Activated CD8-positive, alpha-beta memory T cell treated with anti-CD3 and anti-CD28 coated beads for 4 hours (primary cell): ENCODE measurements around the gene MYO1C.
A peak's percentile ranks its signal among the peaks of the same experiment; 100 is the strongest.
"Not testable (repeated sequence)": the region's sequence is repeated elsewhere in the genome, so short reads cannot be mapped to it uniquely, and the experiment has no call there.

Experiments
- DNase-seq, 2 donors: peaks; one replicate each; pipeline ENCODE4 v3.0.0-alpha.2; 2020; ENCODE audit warnings: low read depth in 2 of 2

Gene MYO1C

DNA sequence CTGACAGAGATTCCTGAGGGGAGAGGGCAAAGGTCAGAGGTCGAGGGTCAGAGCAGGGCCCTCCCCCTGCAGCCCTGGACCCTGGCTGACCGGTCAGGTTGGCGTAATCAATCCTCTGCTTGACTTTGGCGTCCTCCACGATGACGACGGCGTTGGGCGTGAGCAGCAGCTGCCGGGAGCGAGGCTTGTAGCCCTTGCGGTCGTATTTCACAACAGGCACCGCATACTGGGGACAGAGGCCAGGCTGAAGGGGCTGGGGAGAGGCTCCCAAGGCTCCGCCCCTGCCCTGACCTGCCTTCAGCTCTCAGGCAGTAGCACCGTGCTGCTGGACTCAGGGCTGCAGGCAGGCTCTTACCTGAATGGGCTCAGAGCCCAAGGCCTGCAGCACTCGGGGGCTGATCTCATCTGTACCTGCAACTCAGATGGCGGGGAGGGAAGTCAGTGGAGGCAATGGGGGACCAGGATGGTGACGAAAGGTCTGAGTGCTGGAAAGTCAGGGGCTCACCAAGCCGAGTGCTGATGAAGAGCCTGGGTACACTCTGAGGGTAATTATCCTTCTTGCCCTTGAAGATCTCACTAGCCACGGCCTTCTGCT, 24.5 kb downstream of the MYO1C start:
- DNase-seq = no peak

DNA sequence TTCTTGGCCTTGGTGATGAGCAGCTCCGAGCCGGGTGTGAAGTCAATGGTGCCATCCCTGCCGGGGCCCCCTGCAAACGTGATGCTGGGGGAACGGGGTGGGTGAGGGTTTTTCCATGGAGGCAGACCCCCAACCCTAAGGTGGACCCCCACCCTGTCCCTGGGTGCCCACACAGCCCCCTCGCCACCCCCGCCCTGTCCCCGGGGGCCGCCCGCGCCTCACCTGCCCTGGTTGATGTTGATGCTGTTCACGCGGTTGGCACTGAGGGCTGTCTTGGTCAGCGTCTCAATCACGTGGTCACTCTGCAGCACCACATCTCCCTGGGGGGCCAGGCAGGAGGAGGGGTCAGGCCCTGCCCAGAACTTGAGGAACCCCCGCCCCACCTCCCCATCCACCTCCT, 25.2 kb downstream of the MYO1C start:
- DNase-seq = no peak

DNA sequence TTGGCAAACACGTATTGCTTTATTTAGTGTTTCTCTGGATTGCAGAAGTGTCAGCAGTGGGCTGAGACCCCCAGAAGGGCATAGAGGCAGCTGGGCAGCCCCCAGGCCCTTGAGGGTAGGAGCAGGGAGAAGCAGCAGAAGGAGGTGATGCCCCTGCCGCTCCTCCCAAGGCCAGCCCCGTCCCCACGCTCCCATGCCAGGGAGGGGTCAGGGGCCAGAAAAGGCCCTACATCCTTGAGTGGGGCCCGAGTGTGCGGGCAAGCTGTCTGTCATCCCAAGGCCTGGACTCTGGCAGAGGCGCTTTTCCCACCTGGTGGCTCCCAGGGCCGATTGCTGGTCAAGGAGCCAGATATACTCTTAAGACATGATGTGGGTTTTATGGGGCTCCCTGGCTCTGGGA, 28.3 kb downstream of the MYO1C start:
- DNase-seq = no peak

DNA sequence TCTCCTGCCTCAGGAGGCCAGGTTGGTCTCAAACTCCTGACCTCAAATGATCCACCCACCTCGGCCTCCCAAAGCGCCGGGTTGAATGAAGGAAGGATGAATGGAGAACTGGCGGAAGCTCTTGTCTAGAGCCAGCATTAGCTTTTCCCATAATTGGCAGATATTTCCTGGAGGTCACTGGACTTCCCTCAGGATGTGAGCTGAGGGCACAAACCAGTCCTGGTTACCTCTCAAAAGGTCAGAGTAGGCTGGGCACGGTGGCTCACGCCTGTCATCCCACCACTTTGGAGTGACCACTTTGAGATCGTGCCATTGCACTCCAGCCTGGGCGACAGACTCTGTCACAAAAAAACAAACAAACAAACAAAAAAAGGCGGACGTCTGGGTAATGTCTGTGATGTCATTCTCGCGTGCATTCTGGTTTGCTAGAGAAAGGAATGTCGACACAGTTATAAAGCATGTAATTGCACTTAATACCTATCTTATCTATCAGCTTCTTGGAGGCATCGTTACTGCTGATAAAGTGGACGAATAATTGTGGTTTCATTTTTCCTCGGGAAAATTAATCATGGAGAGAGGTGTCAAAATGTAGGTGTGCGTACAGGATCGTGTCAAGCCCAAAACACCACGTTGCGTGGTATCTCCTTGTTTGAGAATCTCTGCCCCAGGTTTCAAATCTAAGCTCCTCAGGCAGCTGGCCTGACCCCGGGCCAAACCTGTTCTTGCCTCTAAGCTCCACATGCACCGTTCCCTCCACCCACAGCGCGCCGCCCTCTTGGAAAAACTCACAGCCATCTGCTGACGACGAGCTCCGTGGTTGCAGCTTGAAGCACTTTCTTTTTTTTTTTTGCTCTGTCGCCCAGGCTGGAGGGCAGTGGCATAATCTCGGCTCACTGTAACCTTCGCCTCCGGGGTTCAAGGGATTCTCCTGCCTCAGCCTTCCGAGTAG, 30.0 kb downstream of the MYO1C start:
- no peak for DNase-seq

DNA sequence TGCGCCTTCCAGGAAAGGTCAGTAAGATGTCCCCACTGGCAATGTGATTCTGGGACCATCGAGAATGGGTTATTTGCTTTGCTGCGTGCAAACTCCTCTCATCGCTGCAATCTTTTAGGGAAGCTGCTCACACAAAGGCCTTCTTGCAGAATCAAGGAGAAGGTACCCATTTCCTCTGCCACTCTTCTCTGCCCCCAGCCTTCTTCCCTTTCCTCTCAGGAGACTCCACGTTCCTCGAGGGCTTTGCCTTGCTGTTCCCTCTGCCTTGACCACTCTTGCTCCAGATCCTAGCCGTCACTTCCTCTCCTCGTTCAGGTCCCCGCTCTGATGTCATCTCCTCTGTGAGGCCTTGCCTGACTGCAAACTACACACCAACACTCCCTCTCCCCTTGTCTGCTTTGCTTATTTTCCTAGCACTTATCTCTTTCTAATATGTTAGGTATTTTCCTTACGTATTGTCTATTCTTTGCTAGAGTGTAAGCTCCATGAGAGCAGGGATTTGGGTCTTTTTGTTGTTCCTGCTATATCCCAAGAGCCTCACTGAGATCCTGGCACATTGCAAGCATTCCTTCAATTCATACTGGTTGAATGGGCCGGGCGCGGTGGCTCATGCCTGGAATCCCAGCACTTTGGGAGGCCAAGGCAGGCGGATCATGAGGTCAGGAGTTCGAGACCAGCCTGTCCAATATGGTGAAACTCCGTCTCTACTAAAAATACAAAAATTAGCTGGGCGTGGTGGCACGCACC, 31.1 kb downstream of the MYO1C start:
- DNase-seq = no peak

DNA sequence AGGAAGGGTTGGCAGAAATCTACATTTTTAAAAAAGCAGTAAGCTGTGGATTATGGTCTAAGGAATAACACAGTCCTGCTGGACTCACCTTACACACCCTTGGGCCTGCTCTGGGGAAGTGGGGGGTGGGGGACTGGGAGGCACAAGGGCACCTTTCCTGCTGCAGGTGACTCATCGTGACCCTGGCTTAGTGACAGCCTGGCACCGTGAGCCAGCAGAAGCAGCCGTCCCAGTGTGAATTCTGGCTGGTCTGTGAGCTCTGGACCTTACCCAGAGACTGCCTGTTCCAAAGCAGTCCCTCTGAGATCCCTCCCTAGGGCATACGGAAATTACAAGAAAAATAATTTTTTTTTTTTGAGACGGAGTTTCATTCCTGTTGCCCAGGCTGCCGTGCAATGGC, 32.3 kb downstream of the MYO1C start:
- no peak for DNase-seq

DNA sequence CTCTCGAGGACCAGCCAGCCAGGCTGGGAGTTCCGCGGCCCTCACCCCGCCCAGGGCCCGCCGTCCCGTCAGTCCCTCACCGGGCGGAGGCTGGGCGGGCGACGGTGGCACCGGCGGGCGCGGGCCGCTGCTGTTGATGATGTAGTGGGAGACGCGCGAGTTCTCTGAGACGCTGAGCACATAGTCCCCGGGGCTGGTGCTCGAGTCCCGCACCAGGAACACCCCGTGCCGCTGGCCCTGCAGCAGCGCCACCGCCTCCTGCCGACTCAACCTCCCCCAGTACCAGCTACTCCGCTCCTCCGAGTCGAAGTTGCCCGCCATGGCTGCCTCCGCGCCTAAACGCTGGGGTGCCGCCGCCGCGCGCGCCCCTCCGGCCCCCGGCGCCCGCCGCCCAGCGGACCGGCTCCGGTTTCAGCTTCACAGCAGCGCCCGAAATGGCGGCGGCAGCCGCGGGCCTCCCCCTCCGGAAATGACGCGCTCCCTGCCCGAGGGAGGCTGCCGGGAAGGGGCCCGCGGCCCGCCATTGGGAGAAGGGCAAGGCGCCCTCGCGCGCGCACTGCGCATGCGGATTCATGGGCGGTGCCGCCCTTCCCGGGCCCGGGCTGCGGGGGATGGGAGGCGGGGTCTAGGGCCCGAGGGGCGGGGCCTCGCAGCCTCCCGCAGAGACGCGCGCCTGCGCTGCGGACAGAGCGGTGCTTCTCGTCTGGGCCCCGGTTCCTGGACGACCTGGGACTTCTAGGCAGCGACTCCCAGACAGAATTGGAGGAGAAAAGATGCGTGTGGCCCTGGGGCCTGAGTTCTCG, 36.5 kb downstream of the MYO1C start, which contains the start of gene CRK:
Gene CRK (minus strand): TSS at position 436 of the 803 bp plus-strand sequence. CDS start 115 bp downstream, at position 321.
- DNase-seq = peak; percentile 95 to 96

DNA sequence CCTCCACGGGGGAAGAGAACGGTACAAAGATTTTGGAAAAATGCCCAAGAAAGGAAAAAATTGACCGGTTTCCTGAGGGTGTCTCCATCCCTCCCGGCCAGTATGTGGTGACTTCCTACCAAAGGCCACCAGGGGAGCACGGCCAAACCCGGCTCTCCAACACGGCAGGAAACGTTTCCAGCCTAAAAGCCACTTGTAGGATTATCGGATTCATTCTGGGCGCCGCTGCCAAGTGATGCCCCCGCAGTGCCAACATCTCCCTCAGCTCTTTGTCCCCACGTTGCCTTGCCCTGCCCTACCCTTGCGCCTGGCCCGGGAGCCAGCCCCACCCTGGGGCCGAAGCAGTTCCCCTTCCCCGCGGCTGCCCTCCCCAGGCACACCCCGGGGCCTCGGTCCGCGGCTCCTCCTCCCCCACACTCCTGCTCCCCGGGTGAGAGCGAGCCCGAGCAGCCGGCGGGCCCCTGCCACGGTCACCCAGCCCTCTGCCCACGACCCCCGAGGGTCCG, 37.1 kb downstream of the MYO1C start:
- DNase-seq = peak in 1 of 2 donors; percentile 6

DNA sequence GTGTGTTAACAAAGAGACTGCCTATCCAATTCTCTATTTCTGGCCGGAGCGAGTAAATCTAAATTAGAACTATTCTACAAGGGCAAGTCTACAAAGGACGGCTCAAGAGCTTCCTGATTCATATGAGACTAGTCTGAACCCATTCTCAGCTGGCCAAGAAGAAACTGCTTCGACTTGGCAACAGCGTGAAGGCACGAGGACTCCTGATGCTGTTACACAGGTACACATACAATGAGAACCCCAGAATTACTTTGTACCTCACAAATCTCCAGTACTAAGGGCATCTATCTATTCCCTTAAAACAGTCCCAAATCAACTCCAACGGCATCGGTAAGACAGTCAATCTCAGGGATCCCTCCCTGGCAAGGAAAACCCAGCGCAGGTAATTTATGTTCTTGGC, 37.9 kb downstream of the MYO1C start:
- no peak for DNase-seq

DNA sequence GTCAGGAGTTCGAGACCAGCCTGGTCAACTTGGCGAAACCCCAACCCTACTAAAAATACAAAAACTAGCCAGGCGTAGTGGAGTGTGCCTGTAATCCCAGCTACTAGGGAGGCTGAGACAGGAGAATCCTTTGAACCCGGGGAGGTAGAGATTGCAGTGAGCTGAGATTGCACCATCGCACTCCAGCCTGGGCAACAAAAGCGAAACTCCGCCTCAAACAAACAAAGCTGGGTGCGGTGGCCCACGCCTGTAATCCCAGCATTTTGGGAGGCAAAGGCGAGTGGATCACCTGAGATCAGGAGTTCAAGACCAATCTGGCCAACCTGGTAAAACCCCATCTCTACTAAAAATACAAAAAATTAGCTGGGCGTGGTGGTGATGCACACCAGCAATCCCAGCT, 38.8 kb downstream of the MYO1C start:
- not testable (repeated sequence) for DNase-seq

DNA sequence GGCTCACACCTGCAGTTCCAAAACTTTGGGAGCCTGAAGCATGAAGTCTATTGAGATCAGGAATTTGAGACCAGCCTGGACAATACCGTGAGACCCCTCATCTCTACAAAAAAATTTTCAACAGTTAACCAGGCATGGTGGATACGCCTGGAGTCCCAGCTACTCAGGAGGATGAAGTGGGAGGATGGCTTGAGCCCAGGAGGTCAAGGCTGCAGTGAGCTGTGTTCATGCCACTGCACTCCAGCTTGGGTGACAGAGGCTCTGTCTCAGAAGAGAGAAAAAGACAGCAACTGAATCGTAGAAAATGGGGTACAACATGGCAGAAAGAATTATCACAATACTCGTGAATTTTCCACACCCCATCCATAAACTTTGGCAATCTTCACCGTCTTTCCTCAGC, 39.6 kb downstream of the MYO1C start:
- DNase-seq = no peak

DNA sequence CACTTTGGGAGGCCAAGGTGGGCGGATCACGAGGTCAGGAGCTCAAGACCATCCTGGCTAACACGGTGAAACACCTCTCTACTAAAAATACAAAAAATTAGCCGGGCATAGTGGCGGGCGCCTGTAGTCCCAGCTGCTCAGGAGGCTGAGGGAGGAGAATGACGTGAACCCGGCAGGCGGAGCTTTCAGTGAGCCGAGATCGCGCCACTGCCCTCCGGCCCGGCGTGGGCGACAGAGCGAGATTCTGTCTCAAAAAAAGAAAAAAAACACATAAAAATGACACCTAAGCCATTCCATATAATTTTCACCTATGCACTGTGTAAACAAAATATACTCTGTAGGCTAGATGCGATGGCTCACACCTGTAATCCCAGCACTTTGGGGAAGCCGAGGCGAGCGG, 42.2 kb downstream of the MYO1C start:
- not testable (repeated sequence) for DNase-seq

DNA sequence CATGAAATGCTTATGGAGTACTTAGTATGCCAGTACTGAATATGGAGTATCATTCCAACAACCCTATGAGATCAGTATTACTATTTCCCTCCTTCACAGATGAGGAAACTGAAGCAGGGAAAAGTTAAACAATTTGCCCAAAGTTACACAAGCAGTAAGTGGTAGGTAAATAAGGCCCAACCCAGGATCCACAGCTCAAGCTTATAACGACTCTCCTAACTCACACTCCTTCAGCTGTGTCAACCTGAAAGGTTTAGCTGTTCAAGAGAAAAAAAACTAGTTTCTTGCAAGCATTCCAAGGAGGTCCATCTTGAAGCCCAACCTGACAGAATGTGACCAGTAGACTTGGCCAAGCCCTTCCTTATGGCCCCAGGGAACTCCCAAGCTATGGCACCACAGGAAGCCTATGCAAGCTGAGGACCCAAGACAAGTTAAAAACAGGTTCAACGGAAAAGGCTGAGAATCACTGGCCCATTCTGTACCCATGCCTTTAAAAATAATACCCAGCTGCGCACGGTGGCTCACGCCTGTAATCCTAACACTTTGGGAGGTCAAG, 43.0 kb downstream of the MYO1C start:
- DNase-seq = no peak

DNA sequence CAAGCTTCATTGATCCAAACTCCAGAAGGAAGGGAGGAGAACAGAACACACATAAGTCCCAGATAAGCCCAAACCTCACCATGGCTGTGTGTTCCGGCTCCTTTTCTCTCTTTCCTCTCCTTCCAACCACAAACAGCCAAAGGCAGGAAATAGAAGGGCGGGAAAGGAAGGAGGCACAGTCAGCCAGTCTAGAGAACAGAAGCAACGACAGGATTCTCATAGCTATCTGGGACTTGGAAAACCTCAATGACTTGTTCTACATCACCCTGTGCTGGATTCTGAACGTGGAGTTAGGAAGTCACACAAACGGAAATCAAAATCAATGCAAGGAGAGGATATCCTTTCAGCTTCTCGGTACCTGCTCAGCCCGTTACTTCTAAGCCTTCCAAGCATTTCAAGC, 45.4 kb downstream of the MYO1C start:
- DNase-seq = no peak

DNA sequence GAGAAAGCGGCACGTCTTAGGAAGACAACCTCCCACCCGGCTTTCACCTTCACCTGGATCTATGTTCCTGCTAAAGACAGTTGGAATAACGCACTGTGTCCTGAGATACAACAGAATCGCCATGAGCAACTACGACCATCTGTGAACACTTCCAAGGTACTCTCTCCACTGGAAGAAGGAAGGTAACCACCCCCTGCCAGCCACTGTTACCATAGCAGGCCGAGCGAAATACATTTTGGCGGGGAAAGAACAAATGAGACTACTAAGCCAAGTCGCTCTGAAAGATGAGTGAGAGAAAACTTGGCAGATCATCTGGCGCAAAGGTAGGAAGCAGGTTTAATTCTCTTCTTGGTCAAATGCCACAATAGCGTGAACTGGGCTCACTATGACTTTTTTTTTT, 46.3 kb downstream of the MYO1C start:
- DNase-seq = no peak

DNA sequence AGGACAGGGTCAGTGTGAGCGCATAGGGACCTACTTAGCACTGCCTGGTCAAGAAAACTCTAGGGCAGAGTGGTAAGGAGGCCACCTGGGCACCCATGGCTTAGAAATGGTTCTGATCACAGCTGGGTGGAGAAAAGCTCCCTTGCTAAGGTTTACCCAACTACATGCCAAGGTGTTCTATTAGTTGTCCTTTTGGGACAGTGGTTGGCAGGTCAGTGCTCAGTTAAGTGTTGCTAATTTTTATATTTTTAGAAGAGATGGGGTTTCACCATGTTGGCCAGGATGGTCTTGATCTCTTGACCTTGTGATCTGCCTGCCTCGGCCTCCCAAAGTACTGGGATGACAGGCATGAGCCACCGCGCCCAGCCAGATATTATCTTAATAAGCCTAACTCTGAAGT, 46.8 kb downstream of the MYO1C start:
- not testable (repeated sequence) for DNase-seq

DNA sequence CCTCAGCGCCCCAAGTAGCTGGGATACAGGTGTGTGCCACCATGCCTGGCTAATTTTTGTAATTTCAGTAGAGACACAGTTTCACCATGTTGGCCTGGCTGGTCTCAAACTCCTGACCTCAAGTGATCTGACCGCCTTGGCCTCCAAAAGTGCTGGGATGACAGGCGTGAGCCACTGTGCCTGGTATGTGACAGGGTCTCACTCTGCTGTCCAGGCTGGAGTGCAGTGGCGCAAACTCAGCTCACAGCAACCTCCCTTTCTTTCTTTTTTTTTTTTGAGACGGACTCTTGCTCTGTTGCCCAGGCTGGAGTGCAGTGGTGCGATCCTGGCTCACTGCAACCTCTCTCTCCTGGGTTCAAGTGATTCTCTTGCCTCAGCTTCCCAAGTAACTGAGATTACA, 49.8 kb downstream of the MYO1C start:
- not testable (repeated sequence) for DNase-seq

DNA sequence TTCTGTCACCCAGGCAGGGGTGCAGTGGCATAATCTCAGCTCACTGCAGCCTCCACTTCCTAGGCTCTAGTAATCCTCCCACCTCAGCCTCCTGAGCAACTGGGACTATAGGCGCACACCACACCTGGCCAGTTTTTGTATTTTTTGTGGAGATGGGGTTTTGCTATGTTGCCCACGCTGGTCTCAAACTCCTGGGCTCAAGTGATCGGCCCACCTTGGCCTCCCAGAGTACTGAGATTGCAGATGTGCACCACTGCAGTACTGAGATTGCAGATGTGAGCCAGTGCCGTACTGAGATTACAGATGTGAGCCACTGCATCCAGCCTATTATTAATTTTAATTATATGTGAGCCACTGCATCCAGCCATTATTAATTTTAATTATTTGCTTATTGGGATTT, 50.3 kb downstream of the MYO1C start:
- no peak for DNase-seq

DNA sequence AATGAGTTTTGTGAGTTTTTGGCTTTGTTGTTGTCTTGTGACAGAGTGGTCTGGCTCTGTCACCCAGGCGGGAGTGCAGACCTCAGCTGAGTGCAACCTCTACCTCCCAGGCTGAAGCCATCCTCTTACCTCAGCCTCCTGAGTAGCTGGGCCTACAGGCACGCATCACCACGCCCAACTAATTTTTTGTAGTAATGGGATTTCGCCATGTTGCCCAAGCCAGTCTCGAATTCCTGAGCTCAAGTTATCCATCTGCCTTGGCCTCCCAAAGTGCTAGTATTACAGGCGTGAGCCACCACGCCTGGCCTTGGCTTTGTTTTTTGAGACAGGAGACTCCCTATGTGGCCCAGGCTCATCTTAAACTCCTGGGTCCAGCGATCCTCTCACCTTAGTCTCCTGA, 51.6 kb downstream of the MYO1C start:
- no peak for DNase-seq

DNA sequence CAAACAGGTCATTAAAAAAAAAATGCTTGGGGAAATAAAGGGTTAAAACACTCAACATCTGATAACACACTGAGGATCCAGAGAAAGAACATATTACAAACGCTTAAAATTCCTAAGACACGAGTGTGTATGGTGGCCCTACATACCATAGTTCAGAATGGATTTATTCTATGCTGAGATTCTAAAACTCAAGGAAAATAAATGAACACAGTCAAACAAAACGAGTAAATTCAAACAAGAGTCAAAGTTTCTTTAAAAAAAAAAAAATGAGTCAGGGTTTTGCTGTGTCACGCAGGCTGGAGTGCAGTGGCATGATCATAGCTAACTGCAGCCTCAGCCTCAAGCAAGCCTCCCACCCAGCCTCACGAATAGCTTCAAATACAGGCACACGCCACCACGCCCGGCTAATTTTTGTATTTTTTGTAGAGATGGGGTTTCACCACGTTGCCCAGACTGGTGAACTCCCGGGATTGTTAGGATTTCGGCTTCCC, 53.8 kb downstream of the MYO1C start:
- DNase-seq = no peak

DNA sequence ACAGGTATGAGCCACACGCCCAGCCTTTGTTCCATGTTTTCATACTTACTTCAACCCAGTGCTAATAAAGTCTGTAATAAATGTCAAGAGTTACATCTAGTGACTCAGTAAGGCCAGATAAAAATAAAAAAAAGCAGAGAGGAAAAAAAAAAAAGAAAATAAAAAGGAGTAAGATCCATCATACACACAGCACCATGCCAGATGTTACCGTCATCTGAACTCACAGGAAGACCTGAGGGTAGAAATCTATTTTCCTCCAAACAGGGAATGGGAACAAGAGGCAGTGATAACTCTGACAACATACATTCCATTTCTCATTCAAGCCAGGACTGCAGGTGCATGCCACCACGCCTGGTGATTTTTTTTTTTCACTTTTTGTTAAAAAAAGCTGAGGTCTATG, 57.2 kb downstream of the MYO1C start:
- DNase-seq = no peak
